ENCODE measurements around the gene CCDC18. TPM values are rescaled to one million over a fixed set of nuclear protein-coding genes. Genes with fewer than 3 reads are reported as not detected.

The CCDC18 gene
- total RNA-seq, 1 experiment from 2014 or later = 18.1 TPM

GRCh38 chr1:93152835-93153234, 27.7 kb upstream of the CCDC18 start:
- ChIA-PET POLR2A (no interaction called here), RAD21 (ENCODE audit: low non-redundant PET in 1 of 2, low total read pairs in 2 of 2, uncharacterized antibody in 2 of 2, unreplicated experiment in 2 of 2) (no interaction called here), CTCF (no interaction called here)
- Histone ChIP-seq H3K9ac (ENCODE audit: low read length) (no peak overlapping the region), H3K4me3 (replicated peaks in 1 of 2; ENCODE audit: low read depth in 1 of 2, low read length in 2 of 2) (no peak overlapping the region), H3K9me2 (ENCODE audit: insufficient read depth) (no peaks in the 10 kb centered on the region), H4K20me1 (ENCODE audit: insufficient read depth) (no peaks in the 10 kb centered on the region), H3K4me1 (ENCODE audit: control insufficient read depth in 1 of 2, insufficient read depth in 2 of 2, low read length in 2 of 2) (peaks cover 0 to 8% of the 10 kb centered on the region in 2 experiments; a peak in 2 of 4 replicates), H3K36me3 (ENCODE audit: control insufficient read depth in 1 of 2, insufficient read depth in 2 of 2, low read length in 2 of 2) (peaks cover 8 to 20% of the 10 kb centered on the region in 2 experiments; a peak in 3 of 4 replicates), H3K27ac (ENCODE audit: low read depth, low read length) (no peak overlapping the region), H3K27me3 (ENCODE audit: insufficient read depth, low read length) (no peaks in the 10 kb centered on the region), H2AFZ (ENCODE audit: low read depth, low read length, poor library complexity, severe bottlenecking) (no peak overlapping the region), H3K9me3 (ENCODE audit: control insufficient read depth in 1 of 2, insufficient read depth in 1 of 2, low read depth in 1 of 2, low read length in 2 of 2) (no peaks in the 10 kb centered on the region), H3K4me2 (ENCODE audit: low read length) (no peak overlapping the region), H3K79me2 (ENCODE audit: insufficient read depth, low read length) (no peaks in the 10 kb centered on the region; the same call in 1 of the 2 replicates)
- DNase-seq (ENCODE audit: low read depth, low spot score) (no peak), ATAC-seq (no peak)
- intact Hi-C loops (cut with micrococcal nuclease) = no loop called here
- no peak for TF ChIP-seq CEBPB (IDR thresholded peaks at IDR 0.05; ENCODE audit: low read depth)
- no peak for TF ChIP-seq CBX3 (IDR thresholded peaks at IDR 0.05; ENCODE audit: low read depth)
- TF ChIP-seq SRF (IDR thresholded peaks at IDR 0.05; ENCODE audit: low read depth) = no peak
- TF ChIP-seq MAX (IDR thresholded peaks at IDR 0.05) = no peak
- TF ChIP-seq POLR2AphosphoS5 (IDR thresholded peaks at IDR 0.05; ENCODE audit: low read depth, low read length) = no peak
- no peak for TF ChIP-seq EGR1 (IDR thresholded peaks at IDR 0.05; ENCODE audit: low read depth)
- no peak for TF ChIP-seq ZNF274 (IDR thresholded peaks at IDR 0.05; ENCODE audit: low read depth, low read length)
- TF ChIP-seq, protein P1, sequence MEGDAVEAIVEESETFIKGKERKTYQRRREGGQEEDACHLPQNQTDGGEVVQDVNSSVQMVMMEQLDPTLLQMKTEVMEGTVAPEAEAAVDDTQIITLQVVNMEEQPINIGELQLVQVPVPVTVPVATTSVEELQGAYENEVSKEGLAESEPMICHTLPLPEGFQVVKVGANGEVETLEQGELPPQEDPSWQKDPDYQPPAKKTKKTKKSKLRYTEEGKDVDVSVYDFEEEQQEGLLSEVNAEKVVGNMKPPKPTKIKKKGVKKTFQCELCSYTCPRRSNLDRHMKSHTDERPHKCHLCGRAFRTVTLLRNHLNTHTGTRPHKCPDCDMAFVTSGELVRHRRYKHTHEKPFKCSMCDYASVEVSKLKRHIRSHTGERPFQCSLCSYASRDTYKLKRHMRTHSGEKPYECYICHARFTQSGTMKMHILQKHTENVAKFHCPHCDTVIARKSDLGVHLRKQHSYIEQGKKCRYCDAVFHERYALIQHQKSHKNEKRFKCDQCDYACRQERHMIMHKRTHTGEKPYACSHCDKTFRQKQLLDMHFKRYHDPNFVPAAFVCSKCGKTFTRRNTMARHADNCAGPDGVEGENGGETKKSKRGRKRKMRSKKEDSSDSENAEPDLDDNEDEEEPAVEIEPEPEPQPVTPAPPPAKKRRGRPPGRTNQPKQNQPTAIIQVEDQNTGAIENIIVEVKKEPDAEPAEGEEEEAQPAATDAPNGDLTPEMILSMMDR (IDR thresholded peaks at IDR 0.05 in 2 of 3, conservative IDR thresholded peaks at IDR 0.05 in 1 of 3; ENCODE audit: borderline replicate concordance in 1 of 3, insufficient read depth in 1 of 3, low read depth in 2 of 3, low read length in 2 of 3) = no peak
- no peak for TF ChIP-seq ZFX (IDR thresholded peaks at IDR 0.05)
- no peak for TF ChIP-seq RAD21 (IDR thresholded peaks at IDR 0.05; ENCODE audit: low read depth)
- TF ChIP-seq TCF7L2 (IDR thresholded peaks at IDR 0.05; ENCODE audit: borderline replicate concordance, extremely low read depth, insufficient read depth, insufficient read length) = no peak
- no peak for TF ChIP-seq SP1 (IDR thresholded peaks at IDR 0.05; ENCODE audit: low read depth)
- TF ChIP-seq EZH2phosphoT487 (IDR thresholded peaks at IDR 0.05; ENCODE audit: borderline replicate concordance) = no peak
- TF ChIP-seq REST (IDR thresholded peaks at IDR 0.05; ENCODE audit: low read depth) = no peak
- TF ChIP-seq JUND (IDR thresholded peaks at IDR 0.05) = no peak
- TF ChIP-seq EZH2 (IDR thresholded peaks at IDR 0.05) = no peak
- TF ChIP-seq YY1 (IDR thresholded peaks at IDR 0.05; ENCODE audit: extremely low read depth, insufficient replicate concordance, low read depth, low read length) = no peak
- TF ChIP-seq ATF3 (IDR thresholded peaks at IDR 0.05) = no peak
- no peak for TF ChIP-seq ZBTB33 (IDR thresholded peaks at IDR 0.05; ENCODE audit: extremely low read depth, insufficient replicate concordance, low read length)
- BruUV-seq (replicated peaks) = no TSS peak

Data from HCT116 (cell line).